Measurements from ENCODE around the gene OLA1.

DNA sequence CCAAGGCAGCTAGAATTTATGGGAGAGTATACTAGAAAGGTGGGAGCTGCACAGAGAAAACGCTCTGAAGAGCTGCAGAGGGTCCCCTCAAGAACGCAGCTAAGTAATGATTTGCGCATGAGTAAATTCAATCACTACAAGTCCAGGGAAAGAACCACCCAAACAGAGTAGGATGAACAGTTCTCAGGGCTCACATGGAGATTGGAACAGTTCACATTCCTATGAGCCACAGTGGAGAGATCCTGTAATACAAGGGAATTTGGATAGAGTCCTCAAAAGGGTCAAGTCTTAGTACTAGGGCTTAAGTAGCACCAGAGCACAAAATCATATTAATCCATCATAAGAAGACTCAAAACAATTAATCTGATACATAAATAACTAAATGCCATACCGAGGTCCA is 12.7 kb downstream of the OLA1 start:
- TF ChIP-seq EZH2 (IDR thresholded peaks at IDR 0.05): no peak
- no peak for TF ChIP-seq POLR2AphosphoS5 (IDR thresholded peaks at IDR 0.05; ENCODE audit: borderline replicate concordance, low read depth, low read length)

Measured in SK-N-MC (cell line).